Adrenal gland (tissue), 12 donors: Measurements from ENCODE around the gene STK39. TPM values are rescaled to one million over a fixed set of nuclear protein-coding genes. Genes with fewer than 3 reads are reported as not detected.

Experiments
- DNase-seq, 7 donors: peaks; one replicate each; pipeline ENCODE4 v3.0.0-alpha.2; 2019 to 2020
- H3K27ac ChIP-seq, 5 donors: fragments of 200-600 bp; sonication (generic) in 4 of 5; 1 replicate in 3 of 5; 2 replicates in 2 of 5; pipeline versions ENCODE4 v1.5.1 to v1.8.0; 2016 to 2020; ENCODE audit warnings: mild to moderate bottlenecking in 1 of 5
- H3K27me3 ChIP-seq: fragments of 200-600 bp; 2 replicates; pipeline ENCODE4 v1.8.0; 2021
- H3K36me3 ChIP-seq, 2 donors: fragments of 200-600 bp; replicated peaks in 1 of 2; 1 replicate in 1 of 2; 2 replicates in 1 of 2; pipeline versions ENCODE4 v1.5.1 to v1.8.0; 2018 to 2022
- H3K4me1 ChIP-seq, 2 donors: fragments of 200-600 bp; replicated peaks in 1 of 2; 1 replicate in 1 of 2; 2 replicates in 1 of 2; pipeline versions ENCODE4 v1.5.1 to v1.8.0; 2018 to 2021
- H3K4me3 ChIP-seq, 4 donors: fragments of 200-600 bp; sonication (generic) in 3 of 4; one replicate each; pipeline ENCODE4 v1.5.1; 2016 to 2018
- H3K9me3 ChIP-seq, 3 donors: fragments of 200-600 bp; sonication (generic) in 1 of 3; replicated peaks in 1 of 3; 1 replicate in 2 of 3; 2 replicates in 1 of 3; pipeline versions ENCODE4 v1.5.1 to v1.8.0; 2016 to 2021
- POLR2A ChIP-seq, 2 donors: fragments of 450-650 bp; IDR thresholded peaks; one replicate each; pipeline ENCODE4 v1.6.1; 2017; ENCODE audit warnings: antibody characterized with exemption in 2 of 2, mild to moderate bottlenecking in 2 of 2, moderate library complexity in 1 of 2
- WGBS, 4 donors: extraction: QIAGEN DNeasy Blood & Tissue Kit in 2 of 4; methylation state at CpG; one replicate each; pipeline versions ENCODE4 v1.1.5 to v1.1.7; 2013 to 2017; 5-methylcytosine and 5-hydroxymethylcytosine counted together
- intact Hi-C, 2 donors: fragments of 100-400 bp; cut with DNase I; formaldehyde crosslinking; loops; one replicate each; pipeline versions ENCODE4 v1.14.1 to v1.15.0; 2022 to 2023
- polyA plus RNA-seq, 3 donors: library from polyadenylated mRNA; stranded (reverse); fragments of 200-250 nt in 2 of 3; fragments of 350-450 nt in 1 of 3; fragmentation: Illumina TruSeq in 1 of 3; extraction: RNeasy Lipid Tissue Mini Kit (QIAGEN cat#74804) in 1 of 3; gene quantifications; one replicate each; pipeline ENCODE4 v1.2.3, GENCODE V29; 2013 to 2014
- total RNA-seq, 9 donors: library from RNA; depleted of rRNA in 4 of 9; stranded (reverse); fragments of >200 nt in 4 of 9; fragments of 120-200 nt in 1 of 9; fragmentation: NEBNext Ultra II Directional in 1 of 9; extraction: Animal tissue kit (Norgen Biotek cat#: 25700) in 1 of 9; gene quantifications; one replicate each; pipeline versions ENCODE4 v1.1.0 to v1.2.4, GENCODE V29; 2013 to 2023
- TF ChIP-seq, protein P1 (sequence below), 6 experiments: fragments of 450-650 bp in 4 of 6; fragments of 200-600 bp in 2 of 6; sonication (generic) in 1 of 6; IDR thresholded peaks; 1 replicate in 5 of 6; 2 replicates in 1 of 6; pipeline versions ENCODE4 v1.5.1 to v1.8.0; 2016 to 2021; ENCODE audit warnings: antibody characterized with exemption in 6 of 6, mild to moderate bottlenecking in 2 of 6, moderate library complexity in 1 of 6
- donor health status: healthy with polysubstance abuse.
- donor health status: Bipolar disorder and iron deficiency.
- donor health status: DM: yes; HTN: yes; CAD: no.
- donor health status: DM: no; HTN: no; CAD: no.
- donor health status: DM: no; HTN: no; CAD: no.
- donor health status: DM: yes; HTN: yes; CAD: no.

The STK39 gene
- total and polyA plus RNA-seq, 12 donors, result 2.4 to 11.1 (median 5.8) TPM

DNA sequence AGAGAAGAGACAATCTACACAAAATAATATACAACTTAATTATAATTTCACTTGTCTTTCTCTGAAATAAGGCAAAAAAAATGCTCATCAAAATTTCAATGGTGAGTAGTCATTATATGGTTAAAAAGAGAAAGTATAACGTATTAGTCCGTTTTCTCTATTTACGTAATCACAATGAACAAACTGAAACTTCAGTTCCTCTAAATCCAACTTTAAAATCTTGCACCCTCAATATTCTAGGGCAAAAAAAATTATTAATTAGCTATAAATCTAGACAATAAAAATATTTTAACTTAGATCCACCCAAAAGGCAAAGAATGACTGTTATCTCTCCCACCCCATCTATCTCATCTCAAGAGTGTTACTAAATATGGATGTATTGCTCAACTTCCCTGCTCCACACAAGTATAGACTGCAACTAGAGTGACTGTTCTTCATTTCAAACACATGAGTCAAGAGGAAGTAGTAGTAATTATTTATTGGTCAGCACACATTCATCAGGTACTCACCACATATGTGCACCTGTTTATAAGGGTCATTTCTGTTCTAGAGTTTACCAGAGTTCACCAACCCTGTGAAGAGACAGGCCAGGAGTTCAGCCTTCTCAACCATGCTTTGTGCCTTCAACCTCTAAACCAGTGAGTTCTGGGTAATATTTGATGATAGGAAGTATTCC, 36.4 kb downstream of the STK39 start:
- peak overlapping the region in 1 of 4 donors; percentile 34 for H3K4me3 ChIP-seq

DNA sequence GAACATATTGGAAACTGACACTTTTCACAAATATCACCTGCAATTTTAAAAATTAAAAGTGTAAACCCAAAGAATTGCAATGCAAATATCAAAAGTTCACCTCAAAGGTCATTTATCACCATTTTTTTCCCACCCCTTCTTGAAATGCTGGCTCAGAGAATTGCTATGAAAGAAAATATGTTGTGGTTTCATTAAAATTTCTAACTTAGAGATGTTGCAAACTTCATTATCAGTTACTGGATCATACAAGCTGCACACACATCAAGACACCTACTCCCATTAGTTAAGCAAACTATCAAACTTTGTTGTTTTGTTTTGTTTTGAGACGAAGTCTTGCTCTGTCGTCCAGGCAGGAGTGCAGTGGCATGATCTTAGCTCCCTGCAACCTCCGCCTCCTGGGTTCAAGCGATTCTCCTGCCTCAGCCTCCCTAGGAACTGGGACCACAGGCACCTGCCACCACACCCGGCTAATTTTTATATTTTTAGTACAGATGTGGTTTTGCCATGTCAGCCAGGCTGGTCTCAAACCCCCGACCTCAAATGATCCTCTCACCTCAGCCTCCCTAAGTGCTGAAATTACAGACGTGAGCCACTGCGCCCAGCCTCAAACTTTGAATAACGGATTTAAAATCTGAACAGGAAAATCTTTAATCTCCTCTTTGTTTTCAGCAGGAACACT, 37.0 kb downstream of the STK39 start:
- peak overlapping the region in 1 of 4 donors; percentile 34 for H3K4me3 ChIP-seq

More for the DNA sequence above, 36.4 kb downstream of the STK39 start:
- H3K36me3 ChIP-seq, result no peaks in the 10 kb centered on the region
- no peak for DNase-seq
- TF ChIP-seq, protein P1, sequence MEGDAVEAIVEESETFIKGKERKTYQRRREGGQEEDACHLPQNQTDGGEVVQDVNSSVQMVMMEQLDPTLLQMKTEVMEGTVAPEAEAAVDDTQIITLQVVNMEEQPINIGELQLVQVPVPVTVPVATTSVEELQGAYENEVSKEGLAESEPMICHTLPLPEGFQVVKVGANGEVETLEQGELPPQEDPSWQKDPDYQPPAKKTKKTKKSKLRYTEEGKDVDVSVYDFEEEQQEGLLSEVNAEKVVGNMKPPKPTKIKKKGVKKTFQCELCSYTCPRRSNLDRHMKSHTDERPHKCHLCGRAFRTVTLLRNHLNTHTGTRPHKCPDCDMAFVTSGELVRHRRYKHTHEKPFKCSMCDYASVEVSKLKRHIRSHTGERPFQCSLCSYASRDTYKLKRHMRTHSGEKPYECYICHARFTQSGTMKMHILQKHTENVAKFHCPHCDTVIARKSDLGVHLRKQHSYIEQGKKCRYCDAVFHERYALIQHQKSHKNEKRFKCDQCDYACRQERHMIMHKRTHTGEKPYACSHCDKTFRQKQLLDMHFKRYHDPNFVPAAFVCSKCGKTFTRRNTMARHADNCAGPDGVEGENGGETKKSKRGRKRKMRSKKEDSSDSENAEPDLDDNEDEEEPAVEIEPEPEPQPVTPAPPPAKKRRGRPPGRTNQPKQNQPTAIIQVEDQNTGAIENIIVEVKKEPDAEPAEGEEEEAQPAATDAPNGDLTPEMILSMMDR (IDR thresholded peaks at IDR 0.05), result no peak
- no peak for TF ChIP-seq POLR2A (IDR thresholded peaks at IDR 0.05)
- H3K27me3 ChIP-seq, result no peaks in the 10 kb centered on the region
- H3K9me3 ChIP-seq, result no peaks in the 10 kb centered on the region
- no peak overlapping the region for H3K27ac ChIP-seq
- WGBS, 4 donors, result 25 to 36% (median 33%) methylated on average over 3 of the region's 3 CpGs
- intact Hi-C loops, result no loop called here
- H3K4me1 ChIP-seq, result peaks cover 6 to 10% of the 10 kb centered on the region in 2 donors

DNA sequence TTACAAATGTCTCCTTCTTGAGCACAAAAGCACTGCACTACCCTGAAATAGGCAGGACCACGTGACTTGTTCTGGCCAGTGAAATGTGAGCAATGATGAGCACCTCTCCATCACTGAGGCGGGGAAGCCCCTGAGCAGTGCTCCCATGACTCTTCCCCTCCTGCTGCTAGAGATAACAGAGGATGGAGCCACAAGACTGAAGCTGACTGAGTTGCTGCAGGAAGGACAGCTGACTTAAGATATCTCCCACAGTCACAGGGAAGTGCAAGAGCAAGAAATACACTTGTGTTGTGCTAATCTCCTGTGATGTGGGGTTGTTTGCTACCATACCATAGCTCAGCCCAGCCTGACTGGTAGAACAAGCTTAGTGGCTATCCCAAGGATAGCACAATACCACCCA, 38.7 kb downstream of the STK39 start:
- DNase-seq, result no peak
- Histone ChIP-seq H3K4me1 (peaks cover 6 to 10% of the 10 kb centered on the region in 2 donors), H3K9me3 (no peaks in the 10 kb centered on the region), H3K36me3 (no peaks in the 10 kb centered on the region), H3K27me3 (no peaks in the 10 kb centered on the region), H3K27ac (no peak overlapping the region), H3K4me3 (no peak overlapping the region)
- WGBS, 4 donors, result 88 to 94% (median 91%) methylated on average over 2 of the region's 2 CpGs
- intact Hi-C loops, result no loop called here
- TF ChIP-seq POLR2A (IDR thresholded peaks at IDR 0.05), result no peak
- TF ChIP-seq, protein P1 (IDR thresholded peaks at IDR 0.05), result no peak

More for the DNA sequence above, 37.0 kb downstream of the STK39 start:
- Histone ChIP-seq H3K27ac (no peak overlapping the region), H3K4me1 (peaks cover 6 to 10% of the 10 kb centered on the region in 2 donors), H3K9me3 (no peaks in the 10 kb centered on the region), H3K36me3 (no peaks in the 10 kb centered on the region), H3K27me3 (no peaks in the 10 kb centered on the region)
- 77 to 85% (median 79%) methylated on average over 9 of the region's 9 CpGs for WGBS, 4 donors
- TF ChIP-seq POLR2A (IDR thresholded peaks at IDR 0.05), result no peak
- TF ChIP-seq, protein P1 (IDR thresholded peaks at IDR 0.05), result no peak
- intact Hi-C loops, result no loop called here
- no peak for DNase-seq

DNA sequence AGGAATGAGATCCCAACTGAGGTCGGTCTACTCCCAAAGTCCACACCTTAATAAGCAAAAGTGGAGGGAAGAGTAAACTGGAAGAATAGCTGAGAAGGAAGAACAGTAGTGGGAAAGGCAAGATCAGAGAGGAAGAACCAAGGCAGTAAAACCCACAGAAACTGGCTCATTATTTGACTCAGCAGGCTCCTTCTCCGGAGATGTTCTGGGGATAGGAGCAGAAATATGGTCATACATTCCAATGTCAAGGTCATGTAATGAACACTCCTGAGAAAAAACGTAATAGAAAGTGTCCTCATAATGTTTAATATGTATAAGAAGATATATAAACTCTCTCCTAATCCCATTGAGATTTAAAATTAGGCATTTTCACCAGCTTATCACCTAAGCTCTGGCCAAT, 39.5 kb downstream of the STK39 start:
- DNase-seq, result no peak
- intact Hi-C loops, result no loop called here
- no peaks in the 10 kb centered on the region for H3K27me3 ChIP-seq
- 68 to 80% (median 70%) methylated on average over 3 of the region's 3 CpGs for WGBS, 4 donors
- no peak for TF ChIP-seq POLR2A (IDR thresholded peaks at IDR 0.05)
- TF ChIP-seq, protein P1 (IDR thresholded peaks at IDR 0.05), result no peak
- H3K27ac ChIP-seq, result no peak overlapping the region
- peaks cover 6 to 10% of the 10 kb centered on the region in 2 donors for H3K4me1 ChIP-seq
- H3K36me3 ChIP-seq, result no peaks in the 10 kb centered on the region
- H3K9me3 ChIP-seq, result no peaks in the 10 kb centered on the region
- no peak overlapping the region for H3K4me3 ChIP-seq
